SU-DHL-6 (cell line): ENCODE measurements around the gene TRABD.

ENCODE experiments used
- CTCF ChIP-seq: fragments of 200-600 bp; sonication (generic); IDR thresholded peaks from one replicate; pipeline ENCODE4 v1.5.1; 2017; ENCODE audit warnings: antibody characterized with exemption, mild to moderate bottlenecking, low read length, moderate library complexity; ENCODE audit not compliant: insufficient read depth, poor library complexity, severe bottlenecking
- EZH2phosphoT487 ChIP-seq: fragments of 200-600 bp; sonication (generic), shearing (Covaris generic); conservative IDR thresholded peaks from 2 replicates; pipeline ENCODE4 v1.6.1; 2018; ENCODE audit warnings: mild to moderate bottlenecking, antibody characterized with exemption, low read length, moderate library complexity, mixed read lengths

DNA sequence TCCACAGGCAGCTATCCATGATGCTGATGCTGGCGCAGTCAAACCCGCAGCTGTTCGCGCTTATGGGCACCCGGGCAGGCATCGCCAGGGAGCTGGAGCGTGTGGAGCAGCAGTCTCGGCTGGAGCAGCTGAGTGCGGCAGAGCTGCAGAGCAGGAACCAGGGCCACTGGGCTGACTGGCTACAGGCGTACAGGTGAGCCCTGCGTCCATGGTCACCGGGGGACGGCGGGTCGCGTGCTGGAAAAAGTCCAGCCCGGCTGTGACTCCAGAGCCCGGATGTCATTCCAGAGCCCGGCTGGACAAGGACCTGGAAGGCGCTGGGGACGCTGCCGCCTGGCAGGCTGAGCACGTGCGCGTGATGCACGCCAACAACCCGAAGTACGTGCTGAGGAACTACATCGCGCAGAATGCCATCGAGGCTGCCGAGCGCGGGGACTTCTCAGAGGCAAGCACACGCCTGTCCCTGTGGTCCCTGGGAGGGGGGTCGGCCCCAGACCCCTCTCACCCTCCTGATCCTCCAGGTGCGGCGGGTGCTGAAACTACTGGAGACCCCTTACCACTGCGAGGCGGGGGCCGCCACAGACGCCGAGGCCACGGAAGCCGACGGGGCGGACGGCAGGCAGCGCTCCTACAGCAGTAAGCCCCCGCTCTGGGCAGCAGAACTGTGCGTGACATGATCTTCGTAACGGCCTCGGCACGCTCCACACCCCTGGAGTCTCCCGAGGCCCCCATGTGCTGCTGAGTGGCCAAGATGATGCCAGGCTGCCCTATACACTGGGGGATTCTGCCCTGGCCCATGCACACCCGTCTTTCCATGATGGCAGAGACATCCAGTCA lies 31.2 kb downstream of the TRABD start:
- no peak for TF ChIP-seq CTCF
- TF ChIP-seq EZH2phosphoT487, result no peak
